EH (cell line): ENCODE results near the gene CHST1.

Experiments used
- DNase-seq: peaks from one replicate; pipeline ENCODE4 v3.0.0-alpha.2; 2015; ENCODE audit warnings: low read depth

CHST1 gene

GRCh38 chr11:45660729-45661438 is 4.5 kb downstream of the CHST1 start:
- no peak for DNase-seq

DNA sequence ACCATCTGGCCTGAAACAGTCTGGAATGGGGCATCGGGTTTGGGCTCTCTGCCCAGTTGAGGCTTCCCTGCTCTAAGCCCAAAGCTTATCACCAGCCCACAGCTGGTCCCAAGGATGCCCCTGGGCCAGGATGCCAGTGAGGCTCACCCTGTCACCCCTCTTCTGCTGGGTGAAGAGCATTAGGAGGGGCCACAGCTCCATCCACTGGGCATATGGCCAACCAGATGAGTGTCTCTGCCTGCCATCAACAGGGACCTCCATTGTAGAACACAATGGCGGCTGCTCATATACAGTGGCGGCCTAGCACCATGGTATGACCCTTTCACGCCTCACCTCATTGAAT is 5.6 kb downstream of the CHST1 start:
- no peak for DNase-seq

DNA sequence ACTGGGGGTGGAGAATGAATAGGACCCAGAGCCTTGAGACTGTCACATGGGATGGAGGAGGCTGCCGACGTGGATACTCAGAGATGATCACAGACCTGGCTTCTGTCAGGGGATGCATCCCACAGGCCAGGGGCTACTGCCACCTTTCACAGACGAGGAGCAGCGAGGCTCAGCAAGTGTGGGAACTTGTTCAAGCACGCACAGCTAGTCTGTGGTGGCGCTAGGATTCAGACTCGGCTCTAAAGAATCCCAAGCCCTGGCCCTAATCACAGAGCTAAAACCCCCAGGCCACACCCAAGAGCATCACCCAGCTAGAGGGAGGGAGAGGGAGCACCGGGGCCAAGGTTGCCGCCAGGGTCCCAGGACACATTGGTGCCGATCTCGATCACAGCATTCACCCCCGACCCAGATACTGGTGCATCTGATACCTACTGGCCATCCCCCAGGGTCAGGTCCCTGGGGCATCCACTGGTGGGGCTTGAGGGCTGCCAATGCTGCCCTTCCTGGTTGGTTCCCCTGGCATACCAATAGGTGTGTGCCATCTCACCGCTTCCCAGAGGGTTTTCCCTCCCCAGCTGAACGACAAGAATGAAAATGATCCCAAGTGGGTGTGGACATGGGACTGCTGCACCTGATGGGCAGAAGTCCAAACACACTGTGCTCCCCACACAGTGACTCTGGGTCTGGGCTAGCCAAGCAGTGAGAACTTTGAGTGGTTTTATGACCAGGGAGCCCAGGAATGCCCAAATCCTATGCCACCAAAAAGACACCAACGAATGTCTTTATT is 6.2 kb downstream of the CHST1 start:
- DNase-seq, result peak; percentile 10

DNA sequence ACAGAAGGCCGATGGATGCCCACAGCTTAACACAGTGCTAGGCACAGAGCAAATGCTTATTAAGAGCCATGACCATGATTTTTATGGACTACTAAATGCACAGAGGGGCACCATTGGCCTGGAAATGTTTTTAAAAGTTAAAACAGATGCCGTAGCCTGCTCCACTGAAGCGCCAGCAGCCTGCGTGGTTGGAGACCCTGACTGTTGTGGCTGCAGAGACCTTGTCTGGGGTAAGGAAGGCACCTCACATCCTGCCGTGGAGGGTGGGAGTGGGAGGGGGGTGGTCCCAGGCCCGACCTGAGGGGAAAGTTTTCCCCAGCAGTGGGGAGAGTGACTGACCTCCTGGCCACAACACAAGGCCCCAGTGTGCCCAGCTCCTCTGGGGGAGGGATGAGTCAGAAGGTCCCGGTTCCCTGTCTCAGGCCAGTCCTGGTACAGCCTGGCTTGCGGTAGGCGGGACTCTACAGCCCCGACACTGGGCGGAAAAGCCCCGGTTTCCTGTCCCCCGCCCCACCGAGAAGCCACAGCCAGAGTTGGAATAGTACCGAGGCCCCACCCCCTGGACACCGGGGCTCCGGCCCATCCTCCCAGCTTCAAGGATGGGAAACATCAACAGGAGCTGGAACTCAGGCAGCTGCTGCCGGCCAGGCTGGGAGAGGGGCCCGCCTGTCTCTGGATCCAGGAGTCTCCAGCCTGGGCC is 7.0 kb downstream of the CHST1 start:
- DNase-seq, result peak; percentile 79

DNA sequence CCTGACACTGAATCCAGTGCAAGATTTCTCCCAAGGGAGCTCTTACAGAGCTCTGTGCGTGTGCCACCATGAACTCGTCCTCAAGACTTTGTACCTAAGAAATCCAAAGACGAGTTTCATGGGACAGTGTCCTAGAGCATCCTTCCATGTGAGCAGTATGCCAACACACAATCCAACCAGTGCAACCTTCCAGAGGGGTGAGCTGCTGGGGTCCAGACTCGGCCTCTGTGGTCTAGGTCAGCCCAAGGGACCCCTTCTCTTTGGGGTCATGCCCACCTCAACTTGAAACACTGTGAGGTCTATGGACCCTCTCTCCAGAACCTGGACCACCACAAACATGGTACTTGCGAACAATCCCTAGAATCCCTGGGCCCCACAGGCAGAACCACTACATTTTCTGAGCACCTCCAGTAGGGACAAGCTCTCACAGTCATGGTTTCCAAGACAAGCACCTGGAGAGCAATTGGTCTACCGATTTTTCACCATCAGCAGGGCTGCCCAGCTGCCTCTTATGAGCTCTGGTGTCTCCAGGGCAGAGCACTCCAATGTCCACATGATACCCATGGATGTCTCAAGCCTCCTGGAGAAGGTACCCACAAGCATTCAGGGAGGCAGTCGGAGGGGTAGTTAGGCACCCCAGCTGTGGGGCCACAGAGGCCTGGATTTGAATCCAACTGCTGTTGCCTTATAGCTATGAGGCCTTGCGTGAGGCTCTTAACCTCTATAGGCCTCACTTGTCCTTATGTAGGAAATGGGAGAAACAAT is 7.7 kb downstream of the CHST1 start:
- DNase-seq, result no peak

DNA sequence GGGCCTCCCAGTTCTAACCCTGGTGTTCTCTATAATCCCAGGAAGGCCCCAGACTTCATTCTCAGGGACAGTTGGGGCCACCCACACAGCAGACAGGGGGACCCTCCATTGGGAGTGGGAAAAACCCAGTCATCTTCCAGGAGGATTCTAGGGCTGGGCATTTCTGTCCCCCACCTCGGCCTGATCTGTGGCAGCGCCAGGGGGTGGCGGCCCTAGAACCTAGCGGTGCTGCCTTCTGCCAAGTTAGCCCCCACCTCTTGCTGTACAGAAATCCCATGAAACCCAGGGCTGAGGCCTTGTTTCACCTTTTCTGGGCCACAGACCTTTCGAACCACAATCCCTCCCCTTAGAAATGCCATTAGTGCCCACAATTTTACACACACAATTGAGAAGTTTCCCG is 9.6 kb downstream of the CHST1 start:
- no peak for DNase-seq

- DNase-seq, result peak; percentile 64
Observed at GRCh38 chr11:45655347-45655756, 10.1 kb downstream of the CHST1 start.

GRCh38 chr11:45655012-45655283 is 10.5 kb downstream of the CHST1 start:
- no peak for DNase-seq

GRCh38 chr11:45654231-45655011 is 11.0 kb downstream of the CHST1 start:
- DNase-seq, result no peak

GRCh38 chr11:45653277-45653676 is 12.1 kb downstream of the CHST1 start:
- DNase-seq, result no peak

DNA sequence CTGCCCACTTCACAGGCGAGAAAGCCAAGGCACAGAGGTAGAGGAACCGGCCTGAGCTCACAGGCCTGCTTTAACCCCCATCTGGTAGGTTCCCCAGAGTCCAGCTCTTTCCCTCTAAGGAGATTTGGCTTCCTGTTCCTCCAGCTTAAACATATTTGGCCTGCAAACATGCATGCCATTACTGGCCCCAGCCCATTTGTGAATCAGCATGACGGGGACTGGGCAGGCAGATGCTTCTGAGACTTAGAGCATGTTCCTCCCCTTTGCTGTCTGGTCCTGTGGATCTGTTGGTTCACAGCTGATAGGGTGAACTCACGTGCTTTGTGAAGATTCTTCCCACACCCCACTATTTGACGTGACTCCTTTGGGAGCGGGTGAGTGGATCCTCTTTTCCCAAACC is 12.6 kb downstream of the CHST1 start:
- peak; percentile 63 for DNase-seq

- no peak for DNase-seq
Observed at GRCh38 chr11:45651841-45652749, 13.3 kb downstream of the CHST1 start.

GRCh38 chr11:45651156-45651555 is 14.3 kb downstream of the CHST1 start:
- no peak for DNase-seq

DNA sequence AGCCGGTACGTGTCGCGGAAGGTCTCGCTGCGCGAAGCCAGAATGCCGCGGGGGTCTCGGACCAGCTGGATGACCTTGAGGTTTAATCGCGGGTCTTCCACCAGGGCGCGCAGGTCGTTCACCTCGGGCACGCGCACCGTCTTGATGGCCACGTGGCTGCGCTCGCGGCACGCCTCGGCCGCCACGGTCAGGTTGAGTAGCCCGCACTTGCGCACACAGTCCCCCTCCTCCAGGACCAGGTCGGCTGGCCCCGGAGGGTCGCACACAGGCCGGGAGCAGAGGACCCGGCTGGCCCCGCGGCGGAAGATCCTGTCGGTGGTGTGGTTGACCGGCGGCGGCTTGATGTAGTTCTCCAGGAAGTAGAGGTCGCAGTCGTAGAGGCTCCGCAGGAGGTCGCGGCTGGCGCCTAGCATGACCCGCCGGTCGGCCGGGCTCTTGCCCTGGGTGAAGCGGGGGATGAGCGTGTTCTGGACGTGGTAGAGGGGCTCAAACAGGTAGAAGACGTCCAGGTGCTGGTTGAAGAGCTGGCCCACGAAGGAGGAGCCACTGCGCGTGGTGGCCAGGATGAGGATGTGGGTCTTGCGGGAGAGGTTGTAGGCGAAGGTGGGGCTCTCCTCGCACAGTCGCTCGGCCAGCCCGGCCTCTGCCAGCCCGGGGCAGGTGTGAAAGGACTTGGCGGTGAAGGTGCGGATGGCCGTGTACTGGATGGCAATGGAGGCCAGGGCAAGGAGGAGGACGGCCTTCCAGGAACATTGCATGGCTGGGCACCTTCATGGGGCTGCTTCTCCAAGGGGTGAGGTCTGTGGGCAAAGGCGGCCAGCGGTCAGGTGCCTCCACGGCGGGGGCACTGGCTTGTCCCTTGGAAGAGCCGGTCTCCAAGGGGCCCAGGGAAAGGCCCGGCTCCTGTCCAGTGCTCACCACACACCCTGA is 15.0 kb downstream of the CHST1 start:
- no peak for DNase-seq

DNA sequence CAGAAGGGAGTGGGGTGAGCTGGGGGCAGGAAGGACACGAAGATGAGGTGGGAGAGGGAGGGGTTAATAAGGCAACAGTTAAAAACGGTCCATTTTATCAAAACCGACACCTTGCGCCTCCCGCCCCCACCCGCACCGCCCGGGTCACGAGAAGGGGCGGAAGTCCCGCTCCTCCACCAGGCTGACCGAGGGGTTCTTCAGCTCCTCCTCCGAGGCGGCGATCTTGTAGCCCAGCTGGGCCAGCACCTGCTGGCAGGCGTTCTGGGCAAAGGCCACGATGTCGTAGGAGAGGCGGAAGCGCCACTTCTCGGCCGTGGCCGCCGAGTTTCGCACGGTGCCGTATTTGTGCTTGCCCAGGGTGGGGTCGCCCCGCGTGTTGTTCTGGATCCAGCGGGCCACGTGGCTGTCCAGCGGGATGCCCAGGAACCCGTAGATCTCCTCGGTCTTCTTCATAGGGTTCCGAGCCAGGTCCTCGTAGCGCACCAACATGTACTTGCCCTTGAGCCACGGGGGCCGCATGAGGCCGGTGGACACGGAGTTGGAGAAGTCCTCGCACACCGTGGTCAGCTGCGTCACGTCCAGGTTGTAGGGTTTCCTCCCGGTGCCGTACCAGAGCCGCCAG is 15.8 kb downstream of the CHST1 start:
- no peak for DNase-seq

GRCh38 chr11:45648931-45649330 is 16.5 kb downstream of the CHST1 start:
- DNase-seq, result no peak

- DNase-seq, result no peak
Observed at GRCh38 chr11:45647786-45648185, 17.6 kb downstream of the CHST1 start.

GRCh38 chr11:45647329-45647728 is 18.1 kb downstream of the CHST1 start:
- no peak for DNase-seq

- peak; percentile 53 for DNase-seq
Observed at GRCh38 chr11:45646275-45646927, 19.0 kb downstream of the CHST1 start.
